NCI-H345 (cell line): ENCODE results near the gene PRR19.

Source experiments
- DNase-seq: peaks from one replicate; lab custom pipeline; 2025; lab: John Stamatoyannopoulos, UW

The PRR19 gene

DNA sequence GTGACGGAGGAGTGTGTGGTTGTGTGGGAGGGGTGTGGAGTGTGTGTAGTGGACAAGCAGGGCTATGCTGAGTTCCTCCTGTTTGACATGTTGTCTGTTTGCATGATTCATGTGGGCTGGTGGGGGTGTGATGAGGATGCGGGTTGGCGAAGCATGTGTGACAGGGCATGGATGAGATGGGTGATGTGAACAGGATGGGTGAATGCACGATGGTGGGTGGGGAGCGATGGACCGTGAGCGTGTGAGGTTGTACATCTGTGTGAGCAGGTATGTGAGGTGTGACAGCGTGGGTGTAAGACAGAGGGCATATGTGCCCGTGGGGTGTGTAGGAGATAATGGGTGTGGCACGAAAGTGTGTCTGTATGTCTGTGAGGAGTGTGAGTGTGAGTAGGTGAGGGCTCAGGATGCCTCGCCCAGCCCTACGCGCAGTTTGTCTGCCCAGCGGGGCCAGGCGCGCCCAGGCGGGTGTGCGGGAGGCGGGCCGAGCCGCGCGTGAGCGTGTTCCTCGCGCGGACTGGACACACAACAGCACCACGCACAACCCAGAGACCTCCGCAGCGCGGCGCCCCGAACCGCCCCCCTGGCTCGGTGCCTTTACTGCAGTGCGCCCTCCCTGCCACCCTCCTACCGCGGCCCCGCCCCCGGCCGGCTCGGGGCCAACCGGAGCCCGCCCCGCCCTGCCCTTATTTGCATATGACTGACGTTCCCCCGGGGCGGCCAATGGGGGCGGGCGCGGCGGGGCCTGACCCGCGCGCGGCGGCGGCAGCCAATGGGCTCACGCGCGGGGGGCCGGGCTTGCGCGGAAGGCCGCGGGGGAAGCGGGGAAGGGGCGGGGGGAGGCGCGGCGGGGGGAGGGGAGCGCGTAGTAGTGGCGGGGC is 18.5 kb upstream of the PRR19 start:
- peak; percentile 93 for DNase-seq

GRCh38 chr19:42284066-42284501 is 17.8 kb upstream of the PRR19 start:
- DNase-seq, result peak; percentile 74

GRCh38 chr19:42284591-42285341 is 17.2 kb upstream of the PRR19 start:
- no peak for DNase-seq

DNA sequence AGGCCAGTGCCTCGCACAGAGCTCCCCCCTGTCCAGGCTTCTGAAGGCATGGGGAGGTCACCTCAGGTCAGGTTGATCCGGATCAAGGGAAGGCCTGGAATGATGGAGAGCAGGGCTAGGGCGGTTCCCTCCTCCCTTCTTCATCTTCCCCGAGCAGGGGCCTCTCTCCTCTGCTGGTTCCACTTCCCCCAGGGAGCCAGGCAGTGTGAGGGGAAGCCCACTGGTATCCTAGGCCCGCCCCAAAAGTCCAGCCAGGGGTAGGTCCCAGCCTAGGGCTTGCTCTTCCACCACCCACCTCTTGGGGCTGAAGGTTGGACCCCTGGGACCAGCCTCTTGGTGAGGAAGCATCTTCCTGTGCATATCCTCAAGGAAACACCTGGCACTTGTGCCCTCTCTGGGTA is 16.4 kb upstream of the PRR19 start:
- no peak for DNase-seq

GRCh38 chr19:42285988-42286348 is 16.0 kb upstream of the PRR19 start:
- DNase-seq, result no peak

GRCh38 chr19:42286349-42287016 is 15.4 kb upstream of the PRR19 start:
- DNase-seq, result no peak

GRCh38 chr19:42287017-42287826 is 14.7 kb upstream of the PRR19 start:
- DNase-seq, result no peak

- DNase-seq, result no peak
These were observed 14.2 kb upstream of the PRR19 start for GRCh38 chr19:42287827-42288107.

GRCh38 chr19:42288387-42288786 is 13.5 kb upstream of the PRR19 start:
- DNase-seq, result no peak

DNA sequence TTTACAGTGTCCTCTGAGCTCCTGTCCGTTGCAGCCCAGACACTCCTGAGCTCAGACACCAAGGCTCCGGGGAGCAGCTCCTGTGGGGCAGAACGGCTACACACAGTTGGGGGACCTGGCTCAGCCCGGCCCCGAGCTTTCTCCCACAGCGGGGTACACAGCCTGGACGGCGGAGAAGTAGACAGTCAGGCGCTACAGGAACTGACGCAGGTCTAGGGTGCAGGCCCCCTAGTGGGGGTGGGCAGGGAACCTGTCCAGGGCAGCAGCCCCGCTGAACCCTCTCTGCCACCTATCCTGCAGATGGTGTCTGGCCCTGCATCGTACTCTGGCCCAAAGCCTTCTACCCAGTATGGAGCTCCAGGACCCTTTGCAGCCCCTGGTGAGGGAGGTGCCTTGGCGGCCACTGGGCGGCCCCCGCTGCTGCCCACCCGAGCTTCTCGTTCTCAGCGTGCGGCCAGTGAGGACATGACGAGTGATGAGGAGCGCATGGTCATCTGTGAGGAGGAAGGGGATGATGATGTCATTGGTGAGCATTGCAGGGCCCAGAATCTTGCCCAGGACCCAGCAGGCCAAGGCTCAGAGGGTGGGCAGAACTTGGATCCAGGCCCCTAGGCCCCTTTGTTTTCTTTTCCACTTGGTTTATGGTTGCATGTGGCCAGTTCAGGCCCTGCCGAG is 12.9 kb upstream of the PRR19 start:
- DNase-seq, result no peak

DNA sequence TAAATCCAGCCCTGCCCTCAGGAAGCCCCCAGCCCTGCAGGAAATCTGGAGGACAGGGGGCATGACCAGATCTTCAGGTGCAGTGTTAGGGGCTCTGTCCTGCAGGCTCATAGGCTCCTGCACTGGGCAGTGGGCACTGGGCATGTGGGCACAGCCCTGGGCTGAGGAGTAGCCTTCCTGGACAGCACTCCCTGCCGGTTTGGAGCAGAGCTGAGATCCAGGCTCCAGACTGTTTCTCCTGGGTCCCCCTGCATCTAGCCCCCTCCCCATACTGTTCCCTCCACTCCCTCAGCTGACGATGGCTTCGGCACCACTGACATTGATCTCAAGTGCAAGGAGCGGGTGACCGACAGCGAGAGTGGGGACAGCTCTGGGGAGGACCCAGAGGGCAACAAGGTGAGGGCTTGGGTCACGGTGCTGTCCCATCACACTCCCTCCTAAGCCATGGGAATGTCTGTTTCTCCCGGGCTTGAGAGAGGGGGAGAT is 12.3 kb upstream of the PRR19 start:
- no peak for DNase-seq

GRCh38 chr19:42290136-42290522 is 11.8 kb upstream of the PRR19 start:
- no peak for DNase-seq

GRCh38 chr19:42290523-42291434 is 11.2 kb upstream of the PRR19 start:
- no peak for DNase-seq

GRCh38 chr19:42291435-42291810 is 10.5 kb upstream of the PRR19 start:
- DNase-seq, result no peak

GRCh38 chr19:42292042-42292960 is 9.6 kb upstream of the PRR19 start:
- no peak for DNase-seq

DNA sequence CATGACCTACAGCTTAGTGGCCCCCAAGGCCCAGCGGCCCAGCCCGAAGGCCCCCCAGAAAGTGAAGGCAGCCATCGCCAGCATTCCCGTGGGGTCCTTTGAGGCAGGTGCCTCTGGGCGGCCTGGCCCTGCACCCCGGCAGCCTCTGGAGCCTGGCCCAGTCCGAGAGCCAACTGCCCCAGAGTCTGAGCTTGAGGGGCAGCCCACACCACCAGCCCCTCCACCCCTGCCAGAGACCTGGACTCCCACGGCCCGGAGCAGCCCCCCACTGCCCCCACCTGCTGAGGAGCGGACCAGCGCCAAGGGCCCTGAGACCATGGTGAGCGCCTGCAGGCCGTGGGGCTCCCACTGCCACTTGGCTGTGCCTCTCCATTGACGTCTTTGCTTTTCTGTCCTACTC is 9.0 kb upstream of the PRR19 start:
- no peak for DNase-seq

DNA sequence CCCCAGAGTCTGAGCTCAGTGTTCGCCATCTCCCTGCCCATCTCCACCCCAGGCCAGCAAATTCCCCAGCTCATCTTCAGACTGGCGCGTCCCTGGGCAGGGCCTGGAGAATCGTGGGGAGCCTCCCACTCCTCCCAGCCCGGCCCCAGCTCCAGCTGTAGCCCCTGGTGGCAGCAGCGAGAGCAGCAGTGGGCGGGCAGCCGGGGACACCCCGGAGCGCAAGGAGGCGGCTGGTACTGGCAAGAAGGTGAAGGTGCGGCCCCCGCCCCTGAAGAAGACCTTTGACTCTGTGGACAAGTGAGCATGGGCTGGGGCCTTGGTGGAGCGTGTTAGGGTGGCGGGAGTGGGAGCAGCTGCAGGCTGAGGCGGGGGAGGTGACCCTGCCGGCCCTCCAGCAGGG is 8.4 kb upstream of the PRR19 start:
- DNase-seq, result no peak

- no peak for DNase-seq
These were observed 8.0 kb upstream of the PRR19 start for GRCh38 chr19:42293948-42294347.

GRCh38 chr19:42294471-42295137 is 7.3 kb upstream of the PRR19 start:
- DNase-seq, result no peak
